ENCODE results near the gene KIT.

Gene KIT

DNA sequence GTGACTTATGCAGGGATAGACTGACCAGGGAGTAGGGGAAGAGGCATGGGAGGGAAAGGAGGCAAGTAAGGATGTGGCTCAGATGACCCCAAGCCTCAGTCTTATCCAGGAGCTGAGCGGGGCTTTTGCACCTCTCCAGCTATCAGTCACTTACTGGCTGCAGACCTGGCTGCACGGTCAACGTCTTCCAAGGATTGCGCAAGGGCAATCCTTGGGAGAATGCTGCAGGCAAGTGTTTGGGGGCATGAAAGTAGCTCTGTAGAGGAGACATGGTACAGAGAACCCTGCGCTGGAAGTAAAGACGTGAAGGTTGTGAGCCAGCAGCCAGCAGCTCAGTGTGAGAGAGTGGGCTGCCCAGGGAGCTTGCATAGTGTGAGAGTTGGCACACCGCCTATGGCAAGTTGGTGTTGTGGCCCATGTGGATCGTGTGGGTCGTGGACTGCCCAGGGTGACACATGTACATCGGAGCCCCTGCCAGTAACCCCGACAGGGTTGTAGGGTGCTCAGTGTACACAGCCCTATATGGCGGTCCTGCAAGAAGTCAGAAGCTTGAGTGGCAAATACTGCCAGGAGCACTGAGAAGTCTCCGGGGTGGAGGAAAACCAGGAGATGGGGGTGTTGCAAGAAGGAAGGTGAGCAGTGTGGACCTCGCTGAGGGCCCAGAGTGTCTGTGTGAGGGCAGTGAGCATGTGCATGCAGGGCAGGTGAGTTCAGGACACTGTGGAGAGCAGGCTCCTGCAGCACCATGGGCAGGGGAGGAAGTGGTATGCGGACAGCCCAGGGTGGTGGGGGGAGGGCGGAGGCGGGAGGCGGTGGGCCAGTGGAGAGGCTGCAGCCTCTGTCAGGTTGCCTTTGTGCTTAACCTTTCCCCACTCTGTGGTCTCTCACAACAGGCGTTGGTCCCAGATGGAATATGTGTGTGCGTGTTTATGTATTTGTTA lies 50.9 kb downstream of the KIT start:
- DNase-seq: no peak

DNA sequence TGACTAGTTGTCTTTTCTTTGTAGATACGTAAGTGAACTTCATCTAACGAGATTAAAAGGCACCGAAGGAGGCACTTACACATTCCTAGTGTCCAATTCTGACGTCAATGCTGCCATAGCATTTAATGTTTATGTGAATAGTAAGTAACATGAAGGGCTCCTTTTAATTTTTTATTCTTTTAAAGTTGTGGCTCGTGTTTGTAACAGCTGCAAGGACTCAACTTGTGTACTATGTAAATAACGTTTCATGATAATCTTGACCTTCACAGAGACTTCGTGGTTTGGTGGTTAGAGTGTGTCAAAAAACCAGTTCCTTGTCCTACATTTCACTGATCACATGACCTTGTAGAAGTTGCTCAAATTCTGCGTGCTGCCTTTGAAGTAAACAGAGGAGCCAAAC lies 51.6 kb downstream of the KIT start:
- DNase-seq: peak; percentile 34

DNA sequence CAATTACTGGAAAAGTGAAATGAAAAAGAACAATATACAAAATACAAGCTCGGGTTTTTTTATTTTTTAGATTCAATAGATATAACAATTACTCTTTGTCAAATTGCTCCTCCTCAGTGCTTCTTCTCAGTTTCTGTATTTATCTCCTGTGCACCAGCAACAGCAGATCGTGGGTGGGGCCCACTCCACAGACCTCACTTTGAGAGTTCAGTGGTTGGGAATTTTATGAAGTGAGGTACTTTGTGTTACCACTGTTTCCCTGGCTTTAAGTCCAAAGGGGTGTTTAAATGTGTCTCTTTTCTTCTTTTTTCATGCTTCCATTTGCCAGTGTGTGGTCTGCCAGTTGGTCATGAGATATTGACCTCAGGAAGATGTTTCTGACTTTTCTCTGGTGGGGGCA lies 54.4 kb downstream of the KIT start:
- DNase-seq: no peak

DNA sequence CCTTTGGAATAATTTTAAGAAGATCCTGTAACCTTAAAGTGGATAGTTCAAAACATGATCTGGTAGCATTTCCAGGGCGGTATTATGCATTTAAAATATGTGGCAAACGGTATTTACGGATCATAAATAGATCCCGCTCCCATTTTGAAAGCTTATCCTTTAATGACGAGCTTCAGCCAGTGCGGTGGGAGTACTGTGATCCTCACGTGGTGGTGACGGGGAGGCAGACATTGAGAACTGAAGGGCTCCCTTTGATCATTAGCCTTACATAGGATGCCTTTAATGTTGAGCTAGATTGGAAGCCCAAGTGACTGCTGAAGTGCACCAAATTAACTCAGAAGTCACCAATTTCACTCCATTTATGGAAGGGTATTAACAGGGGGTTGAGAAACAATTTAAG lies 56.9 kb downstream of the KIT start:
- DNase-seq: no peak

DNA sequence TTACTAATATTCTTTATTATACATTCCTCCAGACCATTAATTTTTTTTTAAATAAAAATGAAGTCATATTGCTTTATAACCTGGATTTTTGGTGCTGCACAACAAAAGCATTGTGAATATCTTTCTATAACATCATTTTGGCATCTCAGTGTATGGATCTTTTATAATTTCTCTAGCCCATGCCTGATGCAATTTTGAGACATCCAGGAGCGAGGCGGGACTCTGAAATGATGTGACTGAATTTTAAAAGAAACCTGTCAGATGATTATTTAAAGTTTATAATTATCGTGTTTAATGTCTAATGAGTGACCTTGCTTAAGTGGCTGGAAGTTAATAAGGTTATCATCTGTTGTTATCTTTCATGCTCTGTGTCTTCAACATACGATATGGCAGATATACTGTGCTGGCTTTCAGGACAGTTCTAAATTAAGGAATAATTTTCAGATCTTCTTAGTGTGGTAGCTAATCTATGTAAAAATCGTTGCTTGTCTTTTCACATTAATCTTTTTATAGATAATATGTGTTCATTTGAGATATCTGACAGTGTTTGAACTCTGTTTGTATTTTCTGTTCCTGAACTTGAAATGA lies 58.8 kb downstream of the KIT start:
- DNase-seq: no peak

DNA sequence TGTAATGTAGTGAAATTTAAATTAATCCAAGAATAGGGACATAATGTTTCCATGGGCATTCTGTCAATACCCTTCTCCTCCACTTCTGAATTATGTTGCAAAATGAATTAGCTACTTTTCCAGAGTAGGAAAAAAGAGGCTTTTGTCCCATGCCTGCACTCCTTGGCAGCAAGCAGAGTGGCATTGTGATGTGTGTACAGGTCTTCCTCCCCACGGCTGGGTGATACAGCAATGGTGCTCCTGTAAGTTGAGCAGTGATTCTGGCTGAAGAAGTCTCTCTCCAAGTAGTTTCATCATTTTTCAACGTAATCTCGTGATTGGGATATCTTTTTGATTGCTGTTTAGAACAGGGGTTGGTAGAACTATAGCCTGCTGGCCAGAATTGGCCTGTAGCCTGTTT lies 59.9 kb downstream of the KIT start:
- no peak for DNase-seq

DNA sequence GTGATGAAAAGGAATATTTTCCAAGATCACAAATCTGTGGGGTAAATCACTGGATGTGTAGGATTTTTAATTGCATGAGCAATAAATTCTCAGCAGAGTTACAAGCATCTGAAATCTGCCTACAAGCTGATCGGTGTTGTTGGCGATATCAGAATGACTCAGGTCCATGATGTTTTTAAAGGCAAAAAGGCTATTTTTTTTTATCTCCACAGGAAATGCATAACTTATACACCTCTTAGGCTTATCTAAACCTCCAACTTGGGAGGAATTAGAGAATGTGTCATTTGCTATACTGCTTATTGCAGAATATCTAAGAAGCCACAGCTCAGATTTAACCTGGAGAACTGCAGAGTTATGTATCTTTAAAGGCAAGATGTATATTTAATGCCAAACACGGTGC lies 61.6 kb downstream of the KIT start:
- no peak for DNase-seq

DNA sequence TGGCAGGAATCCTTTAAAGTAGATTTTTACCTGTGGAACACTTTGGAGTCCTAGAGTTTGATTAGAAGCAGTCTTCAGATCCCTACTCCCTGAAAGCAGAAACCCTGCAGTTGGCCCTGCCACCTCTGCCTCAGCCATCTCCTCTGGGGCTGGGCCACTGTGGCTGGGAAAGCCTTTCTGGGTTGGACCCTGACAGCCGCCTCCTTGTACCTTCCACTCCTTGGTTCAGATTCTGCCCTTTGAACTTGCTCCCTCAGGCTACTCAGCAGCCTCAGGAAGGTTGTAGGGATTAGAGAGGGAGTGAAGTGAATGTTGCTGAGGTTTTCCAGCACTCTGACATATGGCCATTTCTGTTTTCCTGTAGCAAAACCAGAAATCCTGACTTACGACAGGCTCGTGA lies 65.5 kb downstream of the KIT start:
- no peak for DNase-seq

DNA sequence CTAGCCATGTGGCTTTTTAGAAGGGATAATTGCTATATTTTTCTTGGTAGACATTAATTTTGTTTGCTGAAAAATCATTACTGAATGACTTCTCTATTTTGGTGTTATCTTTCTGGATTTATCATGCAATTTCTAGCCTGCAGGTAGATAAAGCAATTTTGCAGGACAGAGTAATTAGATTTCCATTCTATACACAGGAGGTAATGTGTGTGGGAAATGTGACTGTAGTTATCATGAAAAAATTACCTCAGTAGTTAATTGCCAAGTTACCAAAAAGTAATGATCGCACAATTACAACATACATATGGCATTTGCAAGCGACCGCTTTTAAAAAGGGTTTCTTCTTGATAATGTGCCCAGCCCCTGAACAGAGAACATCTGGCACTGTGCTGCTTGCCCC lies 66.1 kb downstream of the KIT start:
- no peak for DNase-seq

DNA sequence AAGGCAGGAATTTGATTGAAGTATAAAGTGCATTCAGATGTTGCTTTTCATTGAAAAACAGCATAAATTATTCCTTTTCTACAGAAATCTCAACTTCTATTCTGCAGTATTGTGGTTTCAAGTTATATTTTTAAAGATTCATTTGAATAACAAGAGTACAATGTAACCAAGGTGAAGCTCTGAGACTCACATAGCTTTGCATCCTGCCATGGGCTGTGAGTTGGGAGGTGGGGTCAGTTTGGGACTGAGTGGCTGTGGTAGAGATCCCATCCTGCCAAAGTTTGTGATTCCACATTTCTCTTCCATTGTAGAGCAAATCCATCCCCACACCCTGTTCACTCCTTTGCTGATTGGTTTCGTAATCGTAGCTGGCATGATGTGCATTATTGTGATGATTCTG lies 69.2 kb downstream of the KIT start:
- DNase-seq: no peak

DNA sequence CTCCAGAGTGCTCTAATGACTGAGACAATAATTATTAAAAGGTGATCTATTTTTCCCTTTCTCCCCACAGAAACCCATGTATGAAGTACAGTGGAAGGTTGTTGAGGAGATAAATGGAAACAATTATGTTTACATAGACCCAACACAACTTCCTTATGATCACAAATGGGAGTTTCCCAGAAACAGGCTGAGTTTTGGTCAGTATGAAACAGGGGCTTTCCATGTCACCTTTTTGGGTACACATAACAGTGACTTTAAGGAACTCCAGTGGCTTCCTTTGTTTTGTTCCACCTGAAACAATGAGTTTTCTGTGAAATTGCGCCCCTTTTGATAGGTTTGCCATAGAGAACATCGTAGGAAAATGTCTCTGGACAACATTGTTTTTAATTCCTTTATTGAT lies 69.6 kb downstream of the KIT start:
- no peak for DNase-seq

DNA sequence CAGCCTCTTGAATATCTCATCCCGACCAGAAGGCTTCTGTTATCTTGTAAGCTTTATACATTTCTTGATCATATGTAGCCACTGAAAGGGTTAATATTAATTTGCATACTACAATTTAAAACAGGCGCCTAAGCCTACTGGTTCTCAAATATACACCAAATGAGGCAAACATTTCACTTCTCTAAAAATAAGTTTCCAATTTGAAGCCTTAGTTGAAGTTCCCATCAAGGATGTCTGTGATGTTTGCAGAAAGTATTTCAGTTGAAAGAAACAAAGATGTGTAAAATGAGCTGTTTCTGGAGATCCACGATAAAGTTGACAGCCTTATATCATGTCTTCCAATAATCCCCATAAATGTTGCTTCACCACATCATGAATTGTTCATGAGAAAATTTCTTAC lies 70.6 kb downstream of the KIT start:
- DNase-seq: no peak

DNA sequence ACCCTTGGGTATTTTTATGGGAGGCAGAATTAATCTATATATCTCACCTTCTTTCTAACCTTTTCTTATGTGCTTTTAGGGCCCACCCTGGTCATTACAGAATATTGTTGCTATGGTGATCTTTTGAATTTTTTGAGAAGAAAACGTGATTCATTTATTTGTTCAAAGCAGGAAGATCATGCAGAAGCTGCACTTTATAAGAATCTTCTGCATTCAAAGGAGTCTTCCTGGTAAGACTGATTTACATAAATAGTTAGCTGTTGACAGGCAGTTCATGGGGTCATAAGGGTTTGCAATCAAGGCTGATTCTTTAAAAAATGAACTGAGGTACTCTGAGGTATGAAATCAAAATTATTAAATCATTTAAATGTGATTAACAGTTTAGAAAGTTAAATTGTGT lies 71.5 kb downstream of the KIT start:
- no peak for DNase-seq

DNA sequence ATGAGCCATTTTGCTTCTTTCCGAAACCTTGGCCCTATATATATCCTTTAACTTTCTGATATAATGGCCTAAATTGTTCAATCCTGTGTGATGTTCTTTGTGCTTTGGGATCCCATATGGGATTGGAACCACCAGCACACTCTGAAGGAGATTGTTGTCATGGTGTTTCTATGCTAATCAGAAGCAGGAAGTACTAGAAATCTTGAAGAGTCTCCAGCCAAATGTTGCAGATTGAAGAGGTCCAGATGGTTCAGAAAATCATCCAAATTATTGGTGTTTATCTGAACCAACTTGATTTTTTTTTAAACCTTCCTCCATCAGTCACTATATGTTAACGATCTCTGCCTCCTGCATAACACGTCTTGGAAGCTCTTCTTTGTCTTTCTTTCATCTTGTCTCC lies 72.8 kb downstream of the KIT start:
- DNase-seq: no peak

DNA sequence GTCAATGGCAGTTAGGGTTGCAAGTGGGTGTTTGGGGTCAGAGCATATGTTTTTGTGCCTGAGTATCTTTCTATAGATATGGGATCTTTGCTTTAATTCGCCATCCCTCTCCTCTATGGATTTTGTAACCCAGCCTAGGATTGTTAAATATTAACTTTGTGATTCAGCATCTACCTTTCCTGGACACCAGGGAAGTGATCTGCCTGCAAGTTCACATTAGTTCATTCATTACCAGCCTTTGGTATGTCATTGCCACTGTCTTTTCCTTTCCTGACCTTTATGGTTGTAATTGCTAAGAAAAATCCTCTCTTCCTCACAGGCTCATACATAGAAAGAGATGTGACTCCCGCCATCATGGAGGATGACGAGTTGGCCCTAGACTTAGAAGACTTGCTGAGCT lies 73.8 kb downstream of the KIT start:
- no peak for DNase-seq

DNA sequence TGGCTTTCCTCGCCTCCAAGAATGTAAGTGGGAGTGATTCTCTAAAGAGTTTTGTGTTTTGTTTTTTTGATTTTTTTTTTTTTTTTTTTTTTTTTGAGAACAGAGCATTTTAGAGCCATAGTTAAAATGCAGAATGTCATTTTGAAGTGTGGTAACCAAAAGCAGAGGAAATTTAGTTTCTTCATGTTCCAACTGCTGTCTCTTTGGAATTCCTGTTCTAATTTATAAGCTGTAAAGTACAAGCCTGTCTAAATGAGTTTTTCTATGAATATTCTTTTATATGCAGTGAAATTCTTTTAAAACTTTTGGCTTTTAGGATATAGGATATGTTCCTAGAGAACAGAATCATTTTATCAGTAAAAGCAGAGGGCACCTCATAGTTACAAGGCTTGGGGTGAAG lies 74.2 kb downstream of the KIT start:
- DNase-seq: no peak

DNA sequence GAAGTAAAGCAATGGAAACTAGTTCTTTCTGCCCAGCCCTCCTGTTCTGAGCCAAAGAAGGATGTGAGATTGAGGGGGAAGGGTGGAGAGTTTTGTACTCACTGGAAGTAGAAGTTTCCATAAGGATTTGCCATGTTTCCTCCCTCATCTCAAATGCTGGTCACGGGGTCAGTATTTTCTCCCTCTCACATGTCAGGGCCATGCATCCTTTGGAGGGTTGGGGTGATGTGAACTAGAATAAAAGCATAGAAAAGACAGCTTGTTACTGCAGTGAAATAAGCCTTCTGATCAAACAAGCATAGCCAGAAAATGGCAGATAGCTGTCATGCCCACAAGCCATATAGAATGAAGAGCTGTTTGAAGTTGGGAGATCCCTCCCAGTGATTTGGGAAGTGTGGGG lies 79.7 kb downstream of the KIT start:
- DNase-seq: no peak

DNA sequence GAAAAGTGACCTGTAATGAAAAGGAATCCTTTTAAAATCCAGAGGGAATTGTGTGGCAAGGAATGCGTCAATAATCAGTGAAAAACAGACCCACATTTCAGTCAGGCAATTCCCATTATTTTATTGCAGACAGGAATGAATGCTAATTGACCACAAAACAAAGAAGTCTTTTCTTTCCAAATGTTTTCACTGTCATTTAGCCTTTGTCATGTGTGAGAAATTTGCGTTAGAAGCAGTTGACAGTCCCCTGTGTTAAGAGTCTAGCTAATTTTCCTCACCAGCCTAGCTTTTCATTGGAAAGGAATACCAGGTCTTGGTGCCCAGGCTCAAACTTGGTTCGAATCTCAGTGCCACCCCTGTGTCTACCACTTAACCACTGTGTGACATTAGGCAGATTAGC lies 83.4 kb downstream of the KIT start:
- no peak for DNase-seq

DNA sequence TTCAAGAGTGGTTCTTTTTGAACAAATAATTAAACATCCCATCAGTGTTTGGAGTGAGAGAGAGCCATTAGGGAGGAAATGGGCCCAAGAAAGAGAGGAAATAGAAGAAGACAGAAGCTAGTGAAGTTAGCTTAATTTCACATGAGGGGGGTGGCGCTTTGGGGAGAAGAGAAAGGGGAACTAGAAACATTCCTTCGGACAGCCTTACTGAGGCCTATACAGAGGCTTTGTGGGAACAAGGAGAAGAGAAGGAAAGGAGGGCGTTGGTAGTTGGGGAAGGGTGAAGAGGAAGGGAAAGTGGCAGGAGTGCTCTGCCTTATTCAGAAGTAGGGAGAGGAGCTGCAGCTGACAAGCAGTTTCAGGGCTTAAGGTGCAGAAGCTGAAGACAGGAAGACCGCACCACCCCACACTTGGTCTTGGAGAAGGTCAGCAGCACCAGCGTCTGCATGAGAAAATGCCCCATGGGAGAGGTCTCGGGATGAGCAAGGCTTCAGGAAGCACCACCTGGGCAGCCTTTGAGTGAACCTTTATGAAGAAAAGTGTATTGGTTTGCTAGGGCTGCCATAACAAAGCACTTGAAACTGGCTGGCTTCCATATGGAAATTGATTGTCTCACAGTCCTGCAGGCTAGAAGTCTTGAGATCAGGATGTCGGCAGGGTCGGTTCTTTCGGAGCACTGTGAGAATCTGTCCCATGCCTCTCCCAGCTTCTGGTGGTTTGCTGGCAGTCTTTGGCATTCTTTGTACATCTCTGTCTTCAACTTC lies 85.1 kb downstream of the KIT start:
- DNase-seq: no peak

DNA sequence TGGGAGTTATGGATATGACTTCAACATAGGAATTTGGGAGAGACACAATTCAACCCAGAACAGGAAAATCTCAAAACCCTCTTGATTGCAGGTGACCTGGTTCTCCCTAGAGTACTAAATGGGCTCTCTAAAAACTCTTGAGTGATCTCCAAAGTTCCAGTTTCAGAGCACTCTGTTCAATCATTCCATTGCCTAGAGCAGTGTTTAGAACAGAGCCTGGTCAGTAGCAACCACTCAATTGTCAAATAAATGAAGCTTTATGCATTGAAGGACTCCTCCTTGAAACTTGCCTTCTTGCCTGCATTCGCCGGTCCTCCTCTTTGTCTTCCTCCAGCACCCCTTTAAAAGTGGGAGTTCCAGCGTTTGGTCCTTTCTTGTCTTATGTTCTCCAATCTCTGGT lies 85.8 kb downstream of the KIT start:
- no peak for DNase-seq

DNA sequence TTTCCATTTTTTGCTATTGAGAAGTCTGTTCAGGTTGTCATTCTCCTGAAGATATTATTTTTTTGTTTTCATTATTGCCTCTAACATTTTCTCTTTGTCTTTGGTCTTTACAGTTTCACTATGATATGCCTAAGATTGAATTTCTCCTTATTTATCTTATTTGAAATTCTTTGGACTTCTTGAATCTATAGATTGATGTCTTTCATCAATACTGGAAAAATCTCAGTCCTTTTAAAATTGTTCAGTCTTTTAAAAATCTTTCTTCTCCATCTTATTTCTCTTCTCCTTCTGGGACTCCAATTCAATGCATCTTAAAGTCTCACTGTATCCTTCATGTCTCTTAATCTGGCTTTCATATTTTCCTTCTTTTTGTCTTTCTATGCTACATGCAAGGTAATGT lies 86.7 kb downstream of the KIT start:
- no peak for DNase-seq

DNA sequence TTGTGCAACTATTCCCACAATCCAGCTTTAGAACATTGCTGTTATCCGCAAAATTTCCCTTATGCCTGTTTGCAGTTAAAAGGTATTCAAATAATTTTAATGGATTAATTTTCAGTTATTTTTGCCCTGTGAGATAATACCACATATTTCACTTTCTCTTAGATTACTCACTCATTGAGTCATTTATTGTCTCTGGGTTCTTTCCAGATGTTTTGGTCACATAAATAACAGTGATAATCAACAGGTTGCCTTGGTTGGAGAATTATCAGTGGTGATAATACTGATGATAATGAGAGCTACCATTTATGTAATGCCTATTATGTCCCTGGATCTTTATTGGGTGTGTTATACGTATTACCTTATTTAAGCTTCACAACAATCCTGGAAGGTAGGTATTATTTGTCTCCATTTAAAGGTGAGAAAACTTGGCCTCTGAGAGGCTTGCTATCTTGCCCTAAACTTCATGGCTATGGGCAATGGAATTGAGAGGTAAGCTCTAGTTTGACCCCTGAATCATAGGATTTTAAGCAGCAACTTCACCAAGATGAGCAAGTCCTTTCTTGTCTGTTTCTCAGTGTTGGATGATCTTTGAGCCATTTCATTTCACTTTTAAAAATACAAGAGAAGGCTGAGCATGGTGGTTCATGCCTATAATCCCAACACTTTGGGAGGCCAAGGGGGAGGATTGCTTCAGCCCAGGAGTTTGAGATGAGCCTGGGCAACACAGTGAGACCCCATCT lies 87.4 kb downstream of the KIT start:
- DNase-seq: no peak

DNA sequence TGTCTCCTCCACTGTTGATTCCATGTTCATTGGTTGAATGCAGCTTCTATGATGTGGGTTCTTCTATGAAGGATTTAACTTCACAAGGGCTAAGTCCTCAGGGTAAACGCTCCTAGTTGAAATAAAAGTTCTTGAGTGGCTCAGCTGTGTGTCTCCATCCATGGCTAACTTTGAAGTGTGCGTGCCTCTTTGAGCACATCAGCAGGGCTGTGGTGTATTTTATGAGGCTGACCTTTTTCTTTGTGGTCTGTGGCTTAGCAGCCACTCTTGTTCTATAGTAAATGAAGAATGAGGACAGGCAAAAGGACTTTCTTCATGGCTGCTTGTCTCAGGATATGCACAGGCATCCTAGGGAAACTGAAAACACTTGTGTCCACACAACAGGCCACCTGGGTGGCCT lies 88.5 kb downstream of the KIT start:
- no peak for DNase-seq

Measured in KG1 (cell line).